ENCODE results near the gene PARP16. TPM values are rescaled to one million over a fixed set of nuclear protein-coding genes. Genes with fewer than 3 reads are reported as not detected.

PARP16 gene
- total and polyA plus RNA-seq, 2 experiments from 2014 or later = 3.6 to 4.1 TPM

- TF ChIP-seq ETS1 (IDR thresholded peaks at IDR 0.05) (no peak), JUNB (IDR thresholded peaks at IDR 0.05; ENCODE audit: unreplicated experiment) (no peak), EZH2 (IDR thresholded peaks at IDR 0.05; ENCODE audit: low read depth, unreplicated experiment) (no peak), NANOG (IDR thresholded peaks at IDR 0.05; ENCODE audit: borderline replicate concordance) (no peak), ZNF114 (CRISPR knock-in tag; IDR thresholded peaks at IDR 0.05) (no peak), EZH2phosphoT487 (IDR thresholded peaks at IDR 0.05; ENCODE audit: unreplicated experiment) (no peak), ZNF462 (CRISPR knock-in tag; IDR thresholded peaks at IDR 0.05) (no peak), STAT1 (IDR thresholded peaks at IDR 0.05; ENCODE audit: unreplicated experiment) (no peak)
These were observed 23.4 kb downstream of the PARP16 start (continued) for GRCh38 chr15:65263313-65263712.

- DNase-seq (ENCODE audit: low spot score) = no peak
- 0 out of 2 replicates have a peak, but pooled peaks cover 4% of the 10 kb centered on the region for H3K9me2 ChIP-seq (ENCODE audit: insufficient read depth)
- no peak overlapping the region for H3K27ac Mint-ChIP-seq
- H3K4me3 Mint-ChIP-seq = no peak overlapping the region
- H2AFZ ChIP-seq = no peak overlapping the region
- no peaks in the 10 kb centered on the region; the same call in 2 of the 3 replicates for H3K36me3 Mint-ChIP-seq (ENCODE audit: low read depth)
- H3K27ac ChIP-seq (ENCODE audit: low read depth) = no peak overlapping the region
- no peaks in the 10 kb centered on the region for H3K79me2 ChIP-seq (replicated peaks; ENCODE audit: insufficient read depth)
- 0 out of 2 replicates have a peak, but pooled peaks cover 4% of the 10 kb centered on the region for H3F3A ChIP-seq (replicated peaks; ENCODE audit: low read depth)
- no peak overlapping the region for H3K4me3 ChIP-seq
- H3K9me3 Mint-ChIP-seq = no peaks in the 10 kb centered on the region
- peaks cover 2% of the 10 kb centered on the region for H3K27me3 Mint-ChIP-seq (ENCODE audit: insufficient read depth, low read depth, poor library complexity)
- no peak for ATAC-seq
- H3K4me1 ChIP-seq (ENCODE audit: insufficient read depth) = peaks cover 15% of the 10 kb centered on the region
- H3K27me3 ChIP-seq (ENCODE audit: insufficient read depth) = no peaks in the 10 kb centered on the region
- no peaks in the 10 kb centered on the region for H4K20me1 ChIP-seq (replicated peaks; ENCODE audit: insufficient read depth)
- no peak overlapping the region for H3K4me2 ChIP-seq
- peaks cover 10% of the 10 kb centered on the region for H3K4me1 Mint-ChIP-seq
- no peaks in the 10 kb centered on the region for H3K36me3 ChIP-seq (ENCODE audit: insufficient read depth)
- TF ChIP-seq CTCF (conservative IDR thresholded peaks at IDR 0.05; ENCODE audit: low read depth in 2 of 2) = no peak
- no peak for TF ChIP-seq EZH2phosphoT487 (IDR thresholded peaks at IDR 0.05; ENCODE audit: unreplicated experiment)
- TF ChIP-seq EZH2 (IDR thresholded peaks at IDR 0.05; ENCODE audit: low read depth, unreplicated experiment) = no peak
- TF ChIP-seq JUNB (IDR thresholded peaks at IDR 0.05; ENCODE audit: unreplicated experiment) = no peak
- TF ChIP-seq CREB1 (CRISPR knock-in tag; IDR thresholded peaks at IDR 0.05; ENCODE audit: low read depth) = no peak
- TF ChIP-seq ZNF331 (CRISPR knock-in tag; IDR thresholded peaks at IDR 0.05; ENCODE audit: low read depth) = no peak
- TF ChIP-seq STAT1 (IDR thresholded peaks at IDR 0.05; ENCODE audit: unreplicated experiment) = no peak
- TF ChIP-seq NANOG (IDR thresholded peaks at IDR 0.05; ENCODE audit: borderline replicate concordance) = no peak
These were observed 25.7 kb downstream of the PARP16 start for GRCh38 chr15:65260968-65261367.
